H1 (cell line): ENCODE results near the gene SSBP3. TPM values are rescaled to one million over a fixed set of nuclear protein-coding genes. Genes with fewer than 3 reads are reported as not detected.

Experiments used
- CTCF ChIA-PET: fragments of 300-600 bp; sonication (Branson Sonifier 250); formaldehyde crosslinking; loops from one replicate; lab custom pipeline; 2021; ENCODE audit not compliant: partially characterized antibody; lab: Charles Lee
- POLR2A ChIA-PET: fragments of 300-600 bp; sonication (Branson Sonifier 250); formaldehyde crosslinking; loops from one replicate; lab custom pipeline; 2021; ENCODE audit warnings: inconsistent platforms; ENCODE audit not compliant: partially characterized antibody; lab: Charles Lee
- DNase-seq, 2 experiments: peaks; one replicate each; pipeline versions ENCODE4 v3.0.0 to v3.0.0-alpha.2; 2010 to 2022; ENCODE audit warnings: low spot score in 2 of 2, low read depth in 1 of 2, mixed read lengths in 1 of 2
- FAIRE-seq: peaks from 2 replicates; lab custom pipeline; 2011; peaks lifted over from hg19 to GRCh38; lab: Jason Lieb, UNC
- H2AFZ ChIP-seq: 2 replicates; pipeline ENCODE4 v1.8.1; 2012; ENCODE audit warnings: low read length, inconsistent platforms
- H2AK5ac ChIP-seq: 2 replicates; pipeline ENCODE4 v1.6.1; 2013; ENCODE audit warnings: low read depth, low read length
- H2BK120ac ChIP-seq: replicated peaks from 2 replicates; pipeline ENCODE3; 2013; ENCODE audit warnings: low read depth, low read length, inconsistent platforms
- H2BK12ac ChIP-seq: 2 replicates; pipeline ENCODE4 v1.6.1; 2013; ENCODE audit warnings: low read depth, low read length
- H2BK15ac ChIP-seq: 2 replicates; pipeline ENCODE4 v1.6.1; 2013; ENCODE audit warnings: low read length
- H2BK20ac ChIP-seq: 2 replicates; pipeline ENCODE4 v1.6.1; 2013; ENCODE audit warnings: low read length
- H2BK5ac ChIP-seq: 2 replicates; pipeline ENCODE4 v1.6.1; 2013; ENCODE audit warnings: low read depth, low read length
- H3K14ac ChIP-seq: 2 replicates; pipeline ENCODE4 v1.6.1; 2013; ENCODE audit warnings: inconsistent platforms; ENCODE audit not compliant: insufficient read length
- H3K18ac ChIP-seq: 2 replicates; pipeline ENCODE4 v1.6.1; 2013; ENCODE audit warnings: low read length; ENCODE audit errors: extremely low read depth
- H3K23ac ChIP-seq: 2 replicates; pipeline ENCODE4 v1.6.1; 2013; ENCODE audit warnings: inconsistent platforms; ENCODE audit not compliant: insufficient read length
- H3K23me2 ChIP-seq: 2 replicates; pipeline ENCODE4 v1.6.1; 2013; ENCODE audit warnings: low read depth, low read length
- H3K27ac ChIP-seq: 2 replicates; pipeline ENCODE4 v1.6.1; 2011; ENCODE audit warnings: low read depth, low read length, inconsistent platforms
- H3K27me3 ChIP-seq, 4 experiments: replicated peaks in 1 of 4; 1 replicate in 1 of 4; 2 replicates in 3 of 4; pipeline versions ENCODE4 v1.6.1 to v1.8.1; 2011 to 2013; ENCODE audit warnings: low read length in 3 of 4, mild to moderate bottlenecking in 3 of 4, inconsistent platforms in 2 of 4, mixed read lengths in 2 of 4, moderate library complexity in 1 of 4; ENCODE audit not compliant: control insufficient read depth in 3 of 4, insufficient read depth in 3 of 4; ENCODE audit errors: extremely low read depth in 1 of 4
- H3K36me3 ChIP-seq, 4 experiments: 2 replicates each; pipeline versions ENCODE4 v1.6.1 to v1.8.1; 2011 to 2013; ENCODE audit warnings: mild to moderate bottlenecking in 4 of 4, low read length in 3 of 4, moderate library complexity in 2 of 4, control low read depth in 1 of 4, inconsistent platforms in 1 of 4; ENCODE audit not compliant: insufficient read depth in 4 of 4, control insufficient read depth in 2 of 4
- H3K4ac ChIP-seq: replicated peaks from 2 replicates; pipeline ENCODE3; 2013; ENCODE audit warnings: low read length, low read depth, mixed read lengths, inconsistent platforms; ENCODE audit not compliant: insufficient read length
- H3K4me1 ChIP-seq, 4 experiments: replicated peaks in 1 of 4; 1 replicate in 1 of 4; 2 replicates in 3 of 4; pipeline versions ENCODE4 v1.6.1 to v1.8.1; 2011 to 2013; ENCODE audit warnings: low read length in 3 of 4, inconsistent platforms in 2 of 4, mixed read lengths in 1 of 4; ENCODE audit not compliant: insufficient read depth in 4 of 4, control insufficient read depth in 3 of 4
- H3K4me2 ChIP-seq, 2 experiments: 2 replicates each; pipeline versions ENCODE4 v1.6.1 to v1.8.1; 2011 to 2013; ENCODE audit warnings: low read depth in 2 of 2, low read length in 2 of 2, control low read depth in 1 of 2, inconsistent platforms in 1 of 2, mild to moderate bottlenecking in 1 of 2; ENCODE audit not compliant: insufficient read depth in 1 of 2
- H3K4me3 ChIP-seq, 4 experiments: fragments of 200-600, 300-600 bp in 1 of 4; sonication (generic), shearing (Covaris generic), sonication (Bioruptor Twin) in 1 of 4; 2 replicates each; pipeline versions ENCODE4 v1.5.1 to v1.8.1; 2011 to 2016; ENCODE audit warnings: low read length in 4 of 4, low read depth in 3 of 4, control low read depth in 2 of 4, inconsistent platforms in 2 of 4, mild to moderate bottlenecking in 2 of 4, mixed read lengths in 1 of 4, moderate library complexity in 1 of 4; ENCODE audit not compliant: insufficient read depth in 2 of 4; ENCODE audit errors: extremely low read depth in 1 of 4
- H3K56ac ChIP-seq: replicated peaks from 2 replicates; pipeline ENCODE3; 2013; ENCODE audit warnings: low read depth, mild to moderate bottlenecking, mixed read lengths, low read length, inconsistent platforms; ENCODE audit not compliant: insufficient read length
- H3K79me1 ChIP-seq: 2 replicates; pipeline ENCODE4 v1.6.1; 2013; ENCODE audit warnings: low read depth, low read length, control low read depth
- H3K79me2 ChIP-seq, 2 experiments: 2 replicates each; pipeline versions ENCODE4 v1.6.1 to v1.8.1; 2012 to 2013; ENCODE audit warnings: low read length in 2 of 2, mild to moderate bottlenecking in 2 of 2, inconsistent platforms in 1 of 2; ENCODE audit not compliant: insufficient read depth in 2 of 2, control insufficient read depth in 1 of 2
- H3K9ac ChIP-seq, 4 experiments: replicated peaks in 1 of 4; 1 replicate in 1 of 4; 2 replicates in 3 of 4; pipeline versions ENCODE4 v1.6.1 to v1.8.1; 2011 to 2013; ENCODE audit warnings: low read depth in 3 of 4, low read length in 3 of 4, control low read depth in 2 of 4, mild to moderate bottlenecking in 2 of 4, moderate library complexity in 2 of 4, inconsistent platforms in 1 of 4; ENCODE audit errors: extremely low read depth in 1 of 4
- H3K9me3 ChIP-seq, 2 experiments: 2 replicates each; pipeline versions ENCODE4 v1.6.1 to v1.8.1; 2012 to 2013; ENCODE audit warnings: mild to moderate bottlenecking in 2 of 2, moderate library complexity in 2 of 2, control low read depth in 1 of 2, inconsistent platforms in 1 of 2, low read depth in 1 of 2, low read length in 1 of 2, mixed read lengths in 1 of 2; ENCODE audit not compliant: insufficient read depth in 2 of 2
- H4K20me1 ChIP-seq, 2 experiments: replicated peaks in 1 of 2; 2 replicates each; pipeline versions ENCODE3 to v1.8.1; 2011 to 2013; ENCODE audit warnings: inconsistent platforms in 2 of 2, low read length in 2 of 2, mild to moderate bottlenecking in 1 of 2; ENCODE audit not compliant: insufficient read depth in 2 of 2, control insufficient read depth in 1 of 2
- H4K5ac ChIP-seq: 2 replicates; pipeline ENCODE4 v1.6.1; 2013; ENCODE audit warnings: low read length, low read depth, mixed read lengths, inconsistent platforms; ENCODE audit not compliant: insufficient read length
- H4K8ac ChIP-seq: 2 replicates; pipeline ENCODE4 v1.8.0; 2013; ENCODE audit warnings: mild to moderate bottlenecking, moderate library complexity, low read length, inconsistent platforms; ENCODE audit not compliant: insufficient read depth; ENCODE audit errors: extremely low read depth
- H4K91ac ChIP-seq: replicated peaks from 2 replicates; pipeline ENCODE3; 2013; ENCODE audit warnings: low read length, mixed read lengths, inconsistent platforms; ENCODE audit not compliant: insufficient read length
- SIRT6 ChIP-seq: IDR thresholded peaks from one replicate; pipeline ENCODE4 v1.7.1; 2012; ENCODE audit warnings: low read length, inconsistent platforms
- WGBS, 2 experiments: shearing (Covaris generic) in 1 of 2; methylation state at CpG; one replicate each; pipeline versions ENCODE4 v1.1.6 to v1.1.7; 2013 to 2015; ENCODE audit warnings: low lambda C conversion rate in 2 of 2, mixed read lengths in 2 of 2, inconsistent platforms in 1 of 2, low coverage in 1 of 2, missing lambda C conversion rate in 1 of 2; ENCODE audit not compliant: insufficient replicate concordance in 2 of 2, insufficient coverage in 1 of 2, insufficient read length in 1 of 2; ENCODE audit errors: extremely low coverage in 1 of 2, missing lambda C conversion rate in 1 of 2; 5-methylcytosine and 5-hydroxymethylcytosine counted together
- polyA plus RNA-seq, 7 experiments: library from polyadenylated mRNA; depleted of rRNA in 3 of 7; stranded (reverse) in 5 of 7; unstranded in 2 of 7; fragments of >200 nt in 5 of 7; fragments of 200-250 nt in 2 of 7; gene quantifications; 1 replicate in 5 of 7; 2 replicates in 1 of 7; 4 replicates in 1 of 7; pipeline versions ENCODE4 v1.2.1 to v1.2.3, GENCODE V29; 2011 to 2013; ENCODE audit warnings: missing spikeins in 2 of 7, mixed read lengths in 2 of 7
- total RNA-seq: library from RNA; stranded (reverse); fragmentation: NEBNext Ultra II Directional; extraction: Animal tissue kit (Norgen Biotek cat#: 25700); gene quantifications from 2 replicates; pipeline ENCODE4 v1.2.1, GENCODE V29; 2021

The SSBP3 gene
- total and polyA plus RNA-seq, 2 of the 8 experiments (the other 6 are each of a cell fraction or from before 2014, with no cell fraction given), result 99.7 to 133 TPM

DNA sequence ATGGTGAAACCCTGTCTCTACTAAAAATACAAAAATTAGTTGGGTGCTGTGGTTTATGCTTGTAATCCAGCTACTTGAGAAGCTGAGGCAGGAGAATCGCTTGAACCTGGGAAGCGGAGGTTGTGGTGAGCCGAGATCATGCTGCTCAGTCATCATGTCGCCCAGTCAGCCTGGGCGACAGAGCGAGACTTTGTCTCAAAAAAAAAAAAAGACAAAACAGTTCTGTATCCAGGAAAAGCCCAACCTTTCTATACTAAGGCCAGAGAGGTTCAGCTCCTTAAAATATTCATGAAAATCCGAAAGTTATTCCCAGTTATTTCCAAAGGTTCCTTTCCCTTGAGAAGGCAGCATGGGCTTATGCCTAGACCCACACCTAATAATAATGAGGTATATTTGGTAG is 202.0 kb downstream of the SSBP3 start:
- no peak for DNase-seq
- H3K27ac ChIP-seq, result no peak overlapping the region
- WGBS, 2 experiments, result 71% methylated on average over 7 of the region's 7 CpGs; no CpG with 5 or more reads in 1 of the 2 experiments
- H3K23ac ChIP-seq, result no peak overlapping the region
- H3K56ac ChIP-seq, result no peak overlapping the region
- ChIA-PET CTCF (interaction anchor here (1.1 to 2.7 kb wide), 4 partner anchors 23 to 86 kb away, joined by 3 to 11 read pairs (median 8); no protein-coding TSS in a partner anchor), POLR2A (interaction anchor here (0.8 to 1.1 kb wide), 5 partner anchors 8 to 125 kb away, joined by 3 to 4 read pairs (median 4); no protein-coding TSS in a partner anchor)
- peaks cover 0 to 11% (median 4%) of the 10 kb centered on the region in 4 experiments; a peak in 6 of 7 replicates for H3K4me1 ChIP-seq
- H3K23me2 ChIP-seq, result peaks cover 9% of the 10 kb centered on the region
- H3K9ac ChIP-seq, result no peak overlapping the region
- H2BK12ac ChIP-seq, result no peak overlapping the region
- no peak overlapping the region for H2AK5ac ChIP-seq
- no peak overlapping the region for H3K4ac ChIP-seq
- no peaks in the 10 kb centered on the region for H3K9me3 ChIP-seq
- peaks cover 0 to 4% of the 10 kb centered on the region in 2 experiments for H4K20me1 ChIP-seq
- FAIRE-seq, result no peak
- no peak overlapping the region for H3K4me2 ChIP-seq
- H3K79me1 ChIP-seq, result peaks cover 4% of the 10 kb centered on the region
- no peak overlapping the region for H2BK20ac ChIP-seq
- H3K27me3 ChIP-seq, result no peaks in the 10 kb centered on the region
- H3K36me3 ChIP-seq, result peaks cover 7 to 38% (median 32%) of the 10 kb centered on the region in 4 experiments; a peak in 7 of 8 replicates
- no peak overlapping the region for H4K8ac ChIP-seq
- peaks cover 12 to 32% of the 10 kb centered on the region in 2 experiments for H3K79me2 ChIP-seq
- no peak overlapping the region for H3K14ac ChIP-seq
- no peak overlapping the region for H2BK15ac ChIP-seq
- no peak overlapping the region for H2BK120ac ChIP-seq
- no peak overlapping the region for H4K91ac ChIP-seq
- no peak overlapping the region for H3K18ac ChIP-seq
- no peak overlapping the region for H2AFZ ChIP-seq
- H4K5ac ChIP-seq, result no peak overlapping the region
- H2BK5ac ChIP-seq, result no peak overlapping the region
- no peak overlapping the region for H3K4me3 ChIP-seq
- TF ChIP-seq SIRT6, result no peak
